Measurements from ENCODE around the gene FRMD1.
"Not testable (repeated sequence)": the region's sequence is repeated elsewhere in the genome, so short reads cannot be mapped to it uniquely, and the experiment has no call there.

FRMD1 gene

DNA sequence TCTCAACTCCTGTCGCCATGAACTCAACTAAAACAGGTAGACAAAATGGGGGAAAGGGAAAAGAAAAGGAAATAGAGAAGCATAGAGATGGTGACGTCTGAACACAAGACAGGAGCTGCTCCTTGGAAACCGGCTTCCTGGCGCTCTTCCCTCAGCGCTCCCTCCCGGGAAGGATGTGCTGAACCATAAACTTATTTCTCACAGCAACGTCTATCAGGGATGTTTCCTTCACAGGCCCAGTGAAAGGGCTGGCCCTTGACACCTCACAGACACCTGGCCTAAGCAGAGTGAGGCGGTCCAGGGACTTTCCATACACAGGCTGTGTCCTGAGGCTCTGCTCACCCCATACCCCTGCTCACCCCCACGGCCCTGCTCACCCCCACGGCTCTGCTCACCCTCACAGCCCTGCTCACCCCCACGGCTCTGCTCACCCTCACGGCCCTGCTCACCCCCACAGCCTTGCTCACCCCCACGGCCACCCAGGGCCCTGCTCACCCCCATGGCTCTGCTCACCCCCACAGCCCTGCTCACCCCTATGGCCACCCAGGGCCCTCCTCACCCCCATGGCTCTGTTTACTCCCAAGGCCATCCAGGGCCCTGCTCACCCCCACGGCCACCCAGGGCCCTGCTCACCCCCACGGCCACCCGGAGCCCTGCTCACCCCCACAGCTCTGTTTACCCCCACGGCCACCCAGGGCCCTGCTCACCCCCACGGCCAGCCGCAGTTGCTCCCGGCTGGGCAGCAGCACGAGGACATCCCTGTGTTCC, 653 bp downstream of the FRMD1 start:
- no peak for DNase-seq (ENCODE audit: low spot score)

- DNase-seq (ENCODE audit: low spot score), result not testable (repeated sequence)
Measured at GRCh38 chr6:168077401-168077800, 1.6 kb downstream of the FRMD1 start.

DNA sequence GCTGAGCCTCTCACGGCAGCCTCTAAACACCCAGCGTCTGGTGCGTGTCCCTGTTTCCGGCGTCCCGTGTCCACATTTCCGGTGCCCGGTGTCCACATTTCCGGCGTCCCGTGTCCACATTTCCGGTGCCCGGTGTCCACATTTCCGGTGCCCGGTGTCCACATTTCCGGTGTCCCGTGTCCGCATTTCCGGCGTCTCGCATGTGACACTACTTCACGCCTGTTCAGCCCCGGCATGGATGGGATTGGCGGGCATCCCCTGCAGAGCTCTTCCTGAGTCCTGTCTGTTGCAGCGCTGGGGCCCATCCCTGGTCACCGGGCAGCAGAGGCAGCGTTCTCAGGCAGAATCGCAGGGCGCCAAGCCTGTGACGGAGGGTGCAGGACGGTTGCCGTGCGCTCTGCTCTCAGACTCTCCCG, 3.2 kb downstream of the FRMD1 start:
- no peak for DNase-seq (ENCODE audit: low spot score)

- no peak for DNase-seq (ENCODE audit: low spot score)
Measured at GRCh38 chr6:168075216-168075615, 3.8 kb downstream of the FRMD1 start.

- no peak for DNase-seq (ENCODE audit: low spot score)
Measured at GRCh38 chr6:168073937-168074730, 4.9 kb downstream of the FRMD1 start.

- no peak for DNase-seq (ENCODE audit: low spot score)
Measured at GRCh38 chr6:168072730-168073129, 6.3 kb downstream of the FRMD1 start.

DNA sequence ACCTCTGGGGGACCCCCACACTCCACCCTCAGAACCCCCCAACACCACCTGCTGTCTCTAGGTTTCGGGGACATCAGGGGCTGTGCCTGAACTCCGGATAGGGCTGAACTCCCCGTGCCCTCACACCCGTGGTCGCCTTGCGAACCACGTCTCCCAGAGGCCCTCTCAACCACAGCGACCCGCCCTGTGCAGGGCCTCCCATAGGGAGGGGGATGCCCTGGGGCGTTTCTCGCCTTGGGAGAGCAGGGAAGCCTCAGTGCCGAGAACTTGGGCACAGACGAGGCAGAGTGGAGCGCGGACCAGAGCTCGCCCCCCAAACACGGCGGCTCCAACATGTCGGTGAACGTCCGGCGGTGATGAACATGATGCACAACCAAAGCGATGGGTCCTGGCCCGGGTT, 6.8 kb downstream of the FRMD1 start:
- no peak for DNase-seq (ENCODE audit: low spot score)

DNA sequence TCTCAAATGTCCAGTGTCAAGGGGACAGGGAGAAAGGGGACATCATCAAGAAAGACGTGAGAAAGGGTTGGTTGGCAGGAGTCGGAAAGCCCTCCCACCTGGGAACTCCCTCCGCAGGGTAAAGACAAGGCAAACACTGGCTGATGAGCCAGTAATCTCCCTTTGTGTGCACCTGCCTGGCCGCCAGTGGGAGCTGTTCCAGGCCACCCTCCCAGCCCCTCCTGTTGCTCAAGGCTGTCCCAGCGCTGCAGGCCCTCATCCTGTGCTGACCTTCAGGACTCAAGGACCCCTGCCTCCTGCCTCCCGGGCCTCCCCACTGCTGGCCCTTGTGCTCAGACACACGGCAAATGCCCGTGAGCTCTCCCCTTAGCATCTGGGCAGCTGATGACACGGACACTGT, 7.4 kb downstream of the FRMD1 start:
- no peak for DNase-seq (ENCODE audit: low spot score)

DNA sequence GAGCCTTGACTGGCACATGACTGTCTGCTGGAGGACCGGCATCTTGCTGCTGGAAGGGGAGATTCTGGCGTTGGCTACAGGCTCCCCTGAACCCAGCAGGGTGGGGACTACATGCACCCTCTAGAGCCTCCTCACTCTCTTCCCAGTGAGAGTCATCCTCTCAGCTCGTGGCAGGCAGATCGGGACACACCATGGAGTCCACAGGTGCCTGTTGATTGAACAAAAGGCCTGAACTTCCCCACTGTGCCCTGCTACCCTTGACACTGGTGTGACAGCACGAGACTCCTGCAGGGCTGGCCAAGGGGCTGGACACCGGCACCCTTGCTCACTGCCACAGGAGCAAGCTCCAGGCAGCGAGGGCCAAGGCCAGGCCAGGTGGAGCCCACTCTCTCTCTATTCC, 8.2 kb downstream of the FRMD1 start:
- DNase-seq (ENCODE audit: low spot score), result no peak

GRCh38 chr6:168067081-168067759, 11.8 kb downstream of the FRMD1 start:
- no peak for DNase-seq (ENCODE audit: low spot score)

- DNase-seq (ENCODE audit: low spot score), result no peak
Measured at GRCh38 chr6:168064226-168064807, 14.7 kb downstream of the FRMD1 start.

- no peak for DNase-seq (ENCODE audit: low spot score)
Measured at GRCh38 chr6:168063431-168063830, 15.6 kb downstream of the FRMD1 start.

DNA sequence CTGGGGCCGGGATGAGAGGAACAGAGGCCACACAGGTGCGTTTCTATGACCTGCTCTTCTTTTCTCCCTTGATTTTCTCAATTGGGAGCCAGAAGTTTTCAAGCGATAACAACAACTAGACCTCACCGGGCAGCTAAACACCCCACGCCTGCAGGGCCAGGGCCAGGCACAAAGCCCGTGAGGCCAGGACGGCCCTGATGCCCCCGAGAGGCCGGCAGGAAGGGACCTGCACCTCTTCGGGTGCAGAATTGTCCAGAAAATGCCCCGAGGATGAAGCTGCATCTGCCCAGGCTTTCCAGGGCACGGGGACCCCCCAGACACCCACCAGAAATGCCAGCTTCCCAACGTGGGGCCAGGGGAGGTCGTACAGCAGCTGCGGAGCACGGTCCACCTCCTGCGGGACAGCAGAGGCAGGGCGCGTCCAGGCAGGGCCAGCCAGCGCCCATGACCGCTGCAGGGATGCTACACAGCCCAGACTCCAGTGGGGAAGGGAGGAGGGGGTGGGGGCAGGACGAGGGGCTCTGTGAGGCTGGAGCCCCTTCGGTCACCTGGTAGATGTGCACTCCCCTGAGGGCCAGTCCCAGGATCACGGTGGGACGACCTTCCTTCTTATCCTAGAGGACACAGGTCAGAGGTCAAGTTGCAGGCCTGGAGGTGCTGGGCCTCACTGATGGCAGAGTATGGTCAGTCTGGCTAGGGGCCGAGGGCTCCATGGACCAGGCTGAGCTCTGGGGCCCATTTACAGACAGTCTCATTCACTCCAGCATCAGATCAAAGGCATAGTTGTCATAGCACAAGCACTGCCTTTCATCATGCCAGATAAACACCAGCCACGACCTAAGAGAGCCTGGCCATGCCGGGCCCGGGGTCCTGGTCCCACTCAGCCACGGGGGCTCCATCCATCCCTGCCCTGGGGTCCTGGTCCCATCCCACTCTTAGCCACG, 16.4 kb downstream of the FRMD1 start:
- no peak for DNase-seq (ENCODE audit: low spot score)

DNA sequence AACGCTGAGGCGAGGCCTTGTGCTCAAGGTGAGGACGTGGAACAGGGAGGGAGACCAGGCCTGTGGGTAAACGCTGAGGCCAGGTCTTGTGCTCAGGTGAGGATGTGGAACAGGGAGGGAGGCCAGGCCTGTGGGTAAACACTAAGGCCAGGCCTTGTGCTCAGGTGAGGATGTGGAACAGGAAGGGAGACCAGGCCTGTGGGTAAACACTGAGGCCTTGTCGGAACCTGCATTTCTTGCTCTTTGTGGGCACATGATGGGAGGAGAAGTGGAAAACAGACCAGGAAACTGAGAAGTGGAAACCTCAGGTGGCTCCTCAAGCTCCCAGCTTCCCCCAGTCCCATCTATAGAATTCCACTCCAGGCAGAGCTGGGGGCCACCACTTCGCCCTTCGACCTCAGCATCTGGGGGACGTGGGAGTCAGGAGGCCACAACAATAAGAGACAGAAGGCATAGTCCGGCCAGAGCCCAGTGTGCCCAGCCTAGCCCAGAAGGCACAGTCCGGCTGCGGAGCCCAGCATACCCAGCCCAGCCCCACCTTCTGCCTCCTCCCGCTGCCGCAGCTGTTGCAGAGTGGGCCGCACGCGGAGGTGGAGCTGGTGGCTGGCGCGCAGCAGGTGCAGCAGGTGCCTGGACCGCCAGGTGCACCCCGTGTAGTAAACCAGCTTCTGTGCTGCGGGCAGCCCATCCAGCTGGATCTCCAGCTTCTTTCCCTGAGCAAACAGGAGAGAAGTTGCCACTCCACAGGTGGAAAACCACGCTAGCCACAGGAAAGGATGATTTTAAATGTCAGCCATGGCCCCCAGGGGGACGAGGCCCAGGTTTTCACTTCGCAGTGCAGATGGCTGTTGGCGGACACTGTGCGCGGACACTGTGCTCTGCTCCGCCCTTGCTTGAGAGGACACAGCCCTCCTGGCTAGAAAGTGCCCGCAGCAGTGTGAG, 17.5 kb downstream of the FRMD1 start:
- no peak for DNase-seq (ENCODE audit: low spot score)

- peak; percentile 83 for DNase-seq (ENCODE audit: low spot score)
Measured at GRCh38 chr6:168060521-168060931, 18.5 kb downstream of the FRMD1 start.

DNA sequence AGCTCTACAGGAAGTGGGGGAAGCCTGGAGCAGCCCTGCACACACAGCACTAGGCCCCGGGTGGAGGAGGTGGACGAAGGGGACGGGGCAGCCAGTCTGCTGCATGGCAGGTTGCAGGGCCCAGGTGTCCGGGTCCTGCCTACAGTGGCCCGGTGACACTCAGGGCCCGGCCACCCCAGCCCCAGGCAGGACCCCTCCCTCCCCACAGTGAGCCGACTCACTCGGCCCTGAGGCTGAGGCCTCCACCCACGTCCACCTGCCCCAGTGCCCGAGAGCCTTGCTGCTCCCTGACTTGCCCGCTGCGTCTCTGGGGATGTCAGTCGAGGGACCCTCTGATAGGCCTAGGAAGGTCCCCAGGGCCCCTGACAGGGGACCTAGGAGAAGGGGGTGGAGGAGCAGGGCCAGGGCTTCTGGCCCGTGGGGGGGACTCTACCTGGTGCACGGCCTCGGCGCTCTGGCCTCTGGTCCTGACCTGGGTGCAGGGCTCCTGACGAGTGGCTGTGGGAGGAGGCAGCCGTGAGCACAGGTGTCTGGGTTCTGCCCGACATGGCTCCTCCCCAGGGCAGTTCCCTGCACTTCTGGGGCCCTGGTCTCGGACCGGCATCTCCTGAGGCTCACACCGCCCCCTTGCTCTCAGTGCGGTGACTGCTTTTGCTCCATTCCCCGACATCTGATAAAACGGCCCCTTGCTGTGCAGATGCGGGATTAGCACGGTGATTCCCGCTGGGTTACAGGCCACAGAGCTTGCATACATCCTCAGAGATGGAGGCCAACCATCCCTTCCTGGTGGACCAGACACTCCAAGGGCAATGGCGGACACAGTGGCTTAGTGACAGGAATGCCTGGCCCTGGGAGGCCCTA, 20.1 kb downstream of the FRMD1 start:
- no peak for DNase-seq (ENCODE audit: low spot score)

DNA sequence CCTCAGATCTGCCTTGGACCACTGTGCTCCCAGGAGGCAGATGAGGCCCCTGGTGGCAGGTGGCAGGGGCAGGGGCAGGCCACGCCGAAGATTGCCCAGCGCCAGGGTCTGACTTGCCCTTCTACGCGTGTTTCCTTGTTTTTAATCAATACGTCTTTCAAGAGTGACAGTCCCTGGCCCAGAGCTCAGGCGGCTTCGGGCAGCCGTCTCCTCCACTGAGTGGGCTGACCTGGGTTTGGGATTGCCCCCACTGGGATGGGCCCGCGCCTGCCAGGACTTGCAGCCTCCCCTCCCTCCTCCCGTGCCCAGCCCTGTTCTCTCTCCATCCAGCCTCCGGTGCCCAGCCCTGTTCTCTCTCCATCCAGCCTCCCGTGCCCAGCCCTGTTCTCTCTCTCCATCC, 21.2 kb downstream of the FRMD1 start:
- no peak for DNase-seq (ENCODE audit: low spot score)

- DNase-seq (ENCODE audit: low spot score), result no peak
Measured at GRCh38 chr6:168056892-168057527, 22.0 kb downstream of the FRMD1 start.

Measured in ecto neural progenitor cell (in vitro differentiated cells).